C4-2B (cell line): ENCODE data around the gene TMEM59L.

ENCODE experiments used
- CTCF ChIP-seq: fragments of 450-650 bp; conservative IDR thresholded peaks from 2 replicates; pipeline ENCODE4 v1.5.1; 2017; ENCODE audit warnings: mild to moderate bottlenecking
- ZFX ChIP-seq: fragments of 450-650 bp; IDR thresholded peaks from 2 replicates; pipeline ENCODE4 v1.6.1; 2017

- TF ChIP-seq CTCF (no peak), ZFX (no peak)
Observed at GRCh38 chr19:18639706-18640243, 27.1 kb downstream of the TMEM59L start.
